ENCODE measurements around the gene TSC22D4.

TSC22D4 gene

DNA sequence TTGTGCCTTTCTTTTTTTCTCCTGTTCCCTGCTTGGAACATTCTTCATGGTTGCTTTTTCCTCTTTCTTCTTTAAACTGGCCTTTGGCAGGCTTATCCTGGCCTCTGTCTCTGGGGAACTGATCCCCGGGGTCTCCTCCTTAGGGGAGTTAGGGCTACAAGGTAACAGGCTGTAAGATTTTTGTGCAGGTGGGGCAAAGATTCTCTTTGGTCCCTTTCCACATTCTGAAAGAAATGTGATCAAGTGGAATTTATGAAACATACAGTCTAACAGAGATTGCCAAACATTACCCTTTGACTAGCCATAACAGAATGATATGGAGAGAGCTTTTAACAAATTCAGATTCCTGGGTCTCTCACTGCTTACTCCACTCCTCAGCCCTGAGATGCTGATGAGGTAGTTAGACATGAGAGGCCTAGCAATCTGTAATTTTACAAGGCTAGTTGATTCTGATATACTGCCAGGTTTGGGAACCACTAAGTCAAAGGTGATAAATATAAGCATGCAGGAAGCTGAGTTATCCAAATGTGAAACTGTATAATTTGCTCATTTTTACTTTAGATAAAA is 59.3 kb downstream of the TSC22D4 start:
- TF ChIP-seq, protein P1, sequence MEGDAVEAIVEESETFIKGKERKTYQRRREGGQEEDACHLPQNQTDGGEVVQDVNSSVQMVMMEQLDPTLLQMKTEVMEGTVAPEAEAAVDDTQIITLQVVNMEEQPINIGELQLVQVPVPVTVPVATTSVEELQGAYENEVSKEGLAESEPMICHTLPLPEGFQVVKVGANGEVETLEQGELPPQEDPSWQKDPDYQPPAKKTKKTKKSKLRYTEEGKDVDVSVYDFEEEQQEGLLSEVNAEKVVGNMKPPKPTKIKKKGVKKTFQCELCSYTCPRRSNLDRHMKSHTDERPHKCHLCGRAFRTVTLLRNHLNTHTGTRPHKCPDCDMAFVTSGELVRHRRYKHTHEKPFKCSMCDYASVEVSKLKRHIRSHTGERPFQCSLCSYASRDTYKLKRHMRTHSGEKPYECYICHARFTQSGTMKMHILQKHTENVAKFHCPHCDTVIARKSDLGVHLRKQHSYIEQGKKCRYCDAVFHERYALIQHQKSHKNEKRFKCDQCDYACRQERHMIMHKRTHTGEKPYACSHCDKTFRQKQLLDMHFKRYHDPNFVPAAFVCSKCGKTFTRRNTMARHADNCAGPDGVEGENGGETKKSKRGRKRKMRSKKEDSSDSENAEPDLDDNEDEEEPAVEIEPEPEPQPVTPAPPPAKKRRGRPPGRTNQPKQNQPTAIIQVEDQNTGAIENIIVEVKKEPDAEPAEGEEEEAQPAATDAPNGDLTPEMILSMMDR (conservative IDR thresholded peaks at IDR 0.05; ENCODE audit: control insufficient read depth, insufficient read depth, low read depth, low read length): no peak
- no peak for DNase-seq (ENCODE audit: low read depth)
- no peak overlapping the region for H3K4me3 ChIP-seq (ENCODE audit: control insufficient read depth, low read depth, low read length)

DNA sequence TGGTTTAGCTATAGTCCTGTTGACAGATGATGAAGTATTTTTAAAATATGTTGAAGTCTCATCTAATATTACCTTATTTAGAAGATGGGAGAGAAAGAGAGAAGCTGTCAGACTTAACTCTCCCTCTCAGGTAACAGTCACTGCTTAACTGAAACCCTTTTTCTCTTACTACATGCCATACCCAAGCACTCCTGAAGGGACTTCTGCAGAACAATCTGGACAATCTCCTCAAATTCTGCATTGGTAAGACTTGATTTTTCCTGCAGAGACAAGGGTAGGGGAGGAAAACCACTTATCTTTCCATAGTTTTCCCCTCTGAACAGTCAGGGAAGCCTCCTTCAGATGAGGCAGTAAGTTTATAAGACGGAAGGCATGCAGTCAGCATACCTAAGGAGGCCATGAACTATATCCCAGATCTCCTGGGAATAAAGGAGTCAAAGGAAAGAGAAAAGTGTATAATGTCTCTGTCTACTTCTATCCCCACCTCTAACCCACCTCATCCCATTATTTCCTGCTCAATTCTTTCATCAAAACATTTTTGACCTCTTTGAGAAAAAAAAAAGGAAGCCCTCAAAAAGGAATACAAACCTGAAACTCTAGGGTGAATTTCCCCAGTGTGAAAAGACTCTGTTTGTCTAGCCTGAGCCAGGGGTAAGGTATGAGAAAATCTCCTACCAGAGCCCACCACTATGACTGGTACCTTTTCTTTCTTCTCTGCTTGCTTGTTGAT is 59.9 kb downstream of the TSC22D4 start:
- no peak for DNase-seq (ENCODE audit: low read depth)
- no peak overlapping the region for H3K4me3 ChIP-seq (ENCODE audit: control insufficient read depth, low read depth, low read length)
- TF ChIP-seq, protein P1 (conservative IDR thresholded peaks at IDR 0.05; ENCODE audit: control insufficient read depth, insufficient read depth, low read depth, low read length): no peak

Measured in fibroblast of mammary gland (primary cell).